ENCODE data around the gene XRRA1.
"Not testable (repeated sequence)": the region's sequence is repeated elsewhere in the genome, so short reads cannot be mapped to it uniquely, and the experiment has no call there.

Gene XRRA1

DNA sequence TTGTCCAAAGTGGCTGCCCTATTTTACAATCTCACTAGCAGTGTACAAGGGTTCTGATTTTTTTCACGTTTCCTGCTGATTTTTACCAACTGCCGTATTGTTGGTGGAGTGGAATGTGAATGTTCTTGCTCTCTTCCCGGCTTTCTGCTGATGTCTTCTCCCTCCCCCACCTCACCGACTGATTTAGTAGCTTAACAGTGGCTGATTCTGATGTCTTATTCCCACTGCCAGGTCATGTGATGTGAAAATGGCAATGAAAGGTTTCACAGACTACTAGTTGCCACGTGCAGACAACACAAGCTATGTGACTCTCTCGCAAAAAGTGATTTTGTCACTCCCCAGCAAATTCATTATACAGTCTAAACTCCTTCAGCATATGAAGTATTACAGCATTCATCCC, 22.5 kb upstream of the XRRA1 start (continued):
- TF ChIP-seq, protein P1, sequence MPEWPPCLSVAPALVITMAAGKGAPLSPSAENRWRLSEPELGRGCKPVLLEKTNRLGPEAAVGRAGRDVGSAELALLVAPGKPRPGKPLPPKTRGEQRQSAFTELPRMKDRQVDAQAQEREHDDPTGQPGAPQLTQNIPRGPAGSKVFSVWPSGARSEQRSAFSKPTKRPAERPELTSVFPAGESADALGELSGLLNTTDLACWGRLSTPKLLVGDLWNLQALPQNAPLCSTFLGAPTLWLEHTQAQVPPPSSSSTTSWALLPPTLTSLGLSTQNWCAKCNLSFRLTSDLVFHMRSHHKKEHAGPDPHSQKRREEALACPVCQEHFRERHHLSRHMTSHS (tag by site-specific recombination; IDR thresholded peaks at IDR 0.05), result no peak

DNA sequence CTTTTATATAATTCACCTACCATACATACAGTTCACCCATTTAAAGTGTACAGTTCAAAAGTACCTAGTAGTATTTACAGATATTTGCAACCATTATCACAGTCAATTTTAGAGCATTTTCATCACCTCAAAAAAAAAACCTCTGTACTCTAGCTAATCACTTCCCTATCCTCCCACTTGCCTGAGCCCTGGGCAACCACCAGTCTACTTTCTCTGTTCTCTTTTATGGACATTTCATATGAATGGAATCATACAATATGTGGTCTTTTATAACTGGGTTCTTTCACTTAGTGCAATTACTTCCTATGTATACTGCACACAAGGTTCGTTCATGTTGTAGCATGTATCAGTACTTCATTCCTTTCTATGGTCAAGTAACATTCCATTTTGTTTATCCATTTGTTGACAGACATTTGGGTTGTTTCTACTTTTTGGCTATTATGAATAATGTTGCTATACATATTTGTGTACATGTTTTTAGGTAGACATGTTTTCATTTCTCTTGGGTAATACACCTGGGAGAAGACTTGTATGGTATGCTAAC, 22.0 kb upstream of the XRRA1 start:
- POLR2A ChIA-PET, result no interaction called here
- CTCF ChIA-PET, result interaction anchor here (0.6 to 0.7 kb wide), 2 partner anchors 40 to 579 kb away, joined by 3 to 4 read pairs; no protein-coding TSS in a partner anchor
- Histone ChIP-seq H3K4me3 (ENCODE audit: low read depth, low read length) (no peak overlapping the region), H3K27ac (ENCODE audit: extremely low read depth, low read depth, low read length) (no peak overlapping the region), H3K36me3 (ENCODE audit: control insufficient read depth in 2 of 2, insufficient read depth in 1 of 2, low read length in 2 of 2) (peaks cover 0 to 71% of the 10 kb centered on the region in 2 experiments; a peak in 2 of 3 replicates), H3K4me1 (ENCODE audit: control insufficient read depth, insufficient read depth, low read length) (no peaks in the 10 kb centered on the region), H3K9me3 (ENCODE audit: control insufficient read depth, insufficient read depth, low read depth, low read length) (no peaks in the 10 kb centered on the region)
- TF ChIP-seq, protein P2, sequence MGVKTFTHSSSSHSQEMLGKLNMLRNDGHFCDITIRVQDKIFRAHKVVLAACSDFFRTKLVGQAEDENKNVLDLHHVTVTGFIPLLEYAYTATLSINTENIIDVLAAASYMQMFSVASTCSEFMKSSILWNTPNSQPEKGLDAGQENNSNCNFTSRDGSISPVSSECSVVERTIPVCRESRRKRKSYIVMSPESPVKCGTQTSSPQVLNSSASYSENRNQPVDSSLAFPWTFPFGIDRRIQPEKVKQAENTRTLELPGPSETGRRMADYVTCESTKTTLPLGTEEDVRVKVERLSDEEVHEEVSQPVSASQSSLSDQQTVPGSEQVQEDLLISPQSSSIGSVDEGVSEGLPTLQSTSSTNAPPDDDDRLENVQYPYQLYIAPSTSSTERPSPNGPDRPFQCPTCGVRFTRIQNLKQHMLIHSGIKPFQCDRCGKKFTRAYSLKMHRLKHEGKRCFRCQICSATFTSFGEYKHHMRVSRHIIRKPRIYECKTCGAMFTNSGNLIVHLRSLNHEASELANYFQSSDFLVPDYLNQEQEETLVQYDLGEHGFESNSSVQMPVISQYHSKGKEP (tag by site-specific recombination; IDR thresholded peaks at IDR 0.05), result no peak
- TF ChIP-seq ZNF677 (tag by site-specific recombination; IDR thresholded peaks at IDR 0.05), result no peak
- TF ChIP-seq ZNF629 (tag by site-specific recombination; IDR thresholded peaks at IDR 0.05), result no peak

DNA sequence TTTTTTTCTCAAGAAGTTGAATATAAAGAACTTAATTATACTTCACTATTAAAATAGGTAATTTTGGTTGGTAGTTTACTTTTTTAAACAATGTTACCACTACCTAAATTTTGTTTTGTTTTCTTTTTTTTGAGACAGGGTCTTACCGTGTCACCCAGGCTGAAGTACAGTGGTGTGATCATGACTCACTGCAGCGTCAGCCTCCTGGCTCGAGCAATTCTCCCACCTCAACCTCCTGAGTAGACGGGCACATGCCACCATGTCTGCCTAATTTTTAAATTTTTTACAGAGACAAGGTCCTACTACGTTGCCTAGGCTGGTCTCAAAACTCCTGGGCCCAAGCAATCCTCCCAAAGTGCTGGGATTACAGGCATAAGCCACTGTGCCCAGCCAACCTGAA, 17.8 kb upstream of the XRRA1 start:
- no peak for TF ChIP-seq ZFP3 (tag by site-specific recombination; IDR thresholded peaks at IDR 0.05; ENCODE audit: low read depth)
- TF ChIP-seq ZNF239 (tag by site-specific recombination; IDR thresholded peaks at IDR 0.05), result no peak
- no peak for TF ChIP-seq ZNF311 (tag by site-specific recombination; IDR thresholded peaks at IDR 0.05; ENCODE audit: borderline replicate concordance)
- no peak for TF ChIP-seq SP7 (tag by site-specific recombination; IDR thresholded peaks at IDR 0.05)
- TF ChIP-seq SP2 (tag by site-specific recombination; IDR thresholded peaks at IDR 0.05), result no peak
- TF ChIP-seq, protein P3, sequence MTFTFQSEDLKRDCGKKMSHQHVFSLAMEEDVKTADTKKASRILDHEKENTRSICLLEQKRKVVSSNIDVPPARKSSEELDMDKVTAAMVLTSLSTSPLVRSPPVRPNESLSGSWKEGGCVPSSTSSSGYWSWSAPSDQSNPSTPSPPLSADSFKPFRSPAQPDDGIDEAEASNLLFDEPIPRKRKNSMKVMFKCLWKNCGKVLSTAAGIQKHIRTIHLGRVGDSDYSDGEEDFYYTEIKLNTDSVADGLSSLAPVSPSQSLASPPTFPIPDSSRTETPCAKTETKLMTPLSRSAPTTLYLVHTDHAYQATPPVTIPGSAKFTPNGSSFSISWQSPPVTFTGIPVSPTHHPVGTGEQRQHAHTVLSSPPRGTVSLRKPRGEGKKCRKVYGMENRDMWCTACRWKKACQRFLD (tag by site-specific recombination; IDR thresholded peaks at IDR 0.05), result no peak
- no peak for TF ChIP-seq ZNF37A (tag by site-specific recombination; IDR thresholded peaks at IDR 0.05)
- TF ChIP-seq ZNF2 (tag by site-specific recombination; IDR thresholded peaks at IDR 0.05), result no peak
- TF ChIP-seq YY1 (tag by site-specific recombination; IDR thresholded peaks at IDR 0.05), result no peak
- no peak for TF ChIP-seq IKZF3 (tag by site-specific recombination; IDR thresholded peaks at IDR 0.05)
- no peak for TF ChIP-seq GLIS2 (tag by site-specific recombination; IDR thresholded peaks at IDR 0.05)
- no peak for TF ChIP-seq ZNF654 (tag by site-specific recombination; IDR thresholded peaks at IDR 0.05; ENCODE audit: low read depth)
- no peak for TF ChIP-seq ZNF433 (tag by site-specific recombination; IDR thresholded peaks at IDR 0.05; ENCODE audit: low read depth)
- no peak for TF ChIP-seq ZFP69B (tag by site-specific recombination; IDR thresholded peaks at IDR 0.05)
- no peak for TF ChIP-seq ZBTB1 (tag by site-specific recombination; IDR thresholded peaks at IDR 0.05)
- TF ChIP-seq, protein P4, sequence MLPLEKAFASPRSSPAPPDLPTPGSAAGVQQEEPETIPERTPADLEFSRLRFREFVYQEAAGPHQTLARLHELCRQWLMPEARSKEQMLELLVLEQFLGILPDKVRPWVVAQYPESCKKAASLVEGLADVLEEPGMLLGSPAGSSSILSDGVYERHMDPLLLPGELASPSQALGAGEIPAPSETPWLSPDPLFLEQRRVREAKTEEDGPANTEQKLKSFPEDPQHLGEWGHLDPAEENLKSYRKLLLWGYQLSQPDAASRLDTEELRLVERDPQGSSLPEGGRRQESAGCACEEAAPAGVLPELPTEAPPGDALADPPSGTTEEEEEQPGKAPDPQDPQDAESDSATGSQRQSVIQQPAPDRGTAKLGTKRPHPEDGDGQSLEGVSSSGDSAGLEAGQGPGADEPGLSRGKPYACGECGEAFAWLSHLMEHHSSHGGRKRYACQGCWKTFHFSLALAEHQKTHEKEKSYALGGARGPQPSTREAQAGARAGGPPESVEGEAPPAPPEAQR (tag by site-specific recombination; IDR thresholded peaks at IDR 0.05), result no peak
- no peak for TF ChIP-seq ZNF366 (tag by site-specific recombination; conservative IDR thresholded peaks at IDR 0.05)
- CTCF ChIA-PET, result no interaction called here
- POLR2A ChIA-PET, result interaction anchor here (1.5 kb wide), 1 partner anchor 22 kb away, joined by 3 read pairs; the partner anchor contains the start of gene NEU3
- H3K9me3 ChIP-seq (ENCODE audit: control insufficient read depth, insufficient read depth, low read depth, low read length), result no peaks in the 10 kb centered on the region
- peaks cover 6% of the 10 kb centered on the region; the same call in 1 of the 2 replicates for H3K4me1 ChIP-seq (ENCODE audit: control insufficient read depth, insufficient read depth, low read length)
- no peak overlapping the region for H3K4me3 ChIP-seq (ENCODE audit: low read depth, low read length)
- no peak overlapping the region for H3K27ac ChIP-seq (ENCODE audit: extremely low read depth, low read depth, low read length)
- peaks cover 0 to 41% of the 10 kb centered on the region in 2 experiments; a peak in 2 of 3 replicates for H3K36me3 ChIP-seq (ENCODE audit: control insufficient read depth in 2 of 2, insufficient read depth in 1 of 2, low read length in 2 of 2)

DNA sequence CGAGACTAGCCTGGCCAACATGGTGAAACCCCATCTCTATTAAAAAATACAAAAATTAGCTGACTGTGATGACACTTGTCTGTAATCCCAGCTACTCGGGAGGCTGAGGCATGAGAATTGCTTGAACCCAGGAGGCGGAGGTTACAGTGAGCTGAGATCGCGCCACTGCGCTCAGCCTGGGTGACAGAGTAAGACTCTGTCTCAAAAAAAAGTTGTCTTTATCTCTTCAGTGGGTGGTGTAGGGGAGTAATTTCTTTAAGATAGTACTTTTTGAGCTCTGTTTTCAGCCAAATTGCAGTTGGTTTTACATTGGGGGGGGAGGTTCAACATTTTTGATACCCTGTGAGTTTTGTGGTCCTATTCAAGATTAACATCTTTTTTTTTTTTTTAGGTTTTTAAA, 11.2 kb upstream of the XRRA1 start:
- H3K9me3 ChIP-seq (ENCODE audit: control insufficient read depth, insufficient read depth, low read depth, low read length); H3K4me1 ChIP-seq (ENCODE audit: control insufficient read depth, insufficient read depth, low read length); CTCF ChIA-PET; H3K27ac ChIP-seq (ENCODE audit: extremely low read depth, low read depth, low read length); H3K4me3 ChIP-seq (ENCODE audit: low read depth, low read length); H3K36me3 ChIP-seq (ENCODE audit: control insufficient read depth in 2 of 2, insufficient read depth in 1 of 2, low read length in 2 of 2): not testable (repeated sequence)
- POLR2A ChIA-PET, result interaction anchor here (1.8 kb wide), 1 partner anchor 11 kb away, joined by 4 read pairs; the partner anchor contains the start of genes SPCS2 and XRRA1

Measured in HEK293 (cell line).